Cortex of kidney (tissue), 1 donor: ENCODE results near the gene RIC1.
"Not testable (repeated sequence)": the region's sequence is repeated elsewhere in the genome, so short reads cannot be mapped to it uniquely, and the experiment has no call there.

ENCODE experiments used
- DNase-seq: peaks from one replicate; lab custom pipeline; 2025; lab: John Stamatoyannopoulos, UW

Gene RIC1

DNA sequence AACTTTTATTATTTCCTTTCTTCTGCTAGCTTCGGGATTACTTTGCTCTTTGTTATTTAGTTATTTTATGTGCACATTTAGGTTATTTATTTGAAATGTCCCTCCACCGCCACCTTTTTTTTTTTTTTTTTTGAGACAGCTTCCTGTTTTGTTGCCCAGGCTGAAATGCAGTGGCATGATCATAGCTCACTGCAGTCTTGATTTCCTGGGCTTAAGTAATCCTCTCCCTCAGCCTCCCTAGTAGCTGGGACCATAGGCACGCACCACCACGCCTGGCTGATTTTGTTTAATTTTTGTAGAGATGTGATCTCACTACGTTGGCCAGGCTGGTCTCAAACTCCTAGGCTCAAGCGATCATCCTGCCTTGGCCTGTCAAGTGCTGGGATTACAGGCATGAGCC is 38.5 kb downstream of the RIC1 start:
- DNase-seq, result no peak

DNA sequence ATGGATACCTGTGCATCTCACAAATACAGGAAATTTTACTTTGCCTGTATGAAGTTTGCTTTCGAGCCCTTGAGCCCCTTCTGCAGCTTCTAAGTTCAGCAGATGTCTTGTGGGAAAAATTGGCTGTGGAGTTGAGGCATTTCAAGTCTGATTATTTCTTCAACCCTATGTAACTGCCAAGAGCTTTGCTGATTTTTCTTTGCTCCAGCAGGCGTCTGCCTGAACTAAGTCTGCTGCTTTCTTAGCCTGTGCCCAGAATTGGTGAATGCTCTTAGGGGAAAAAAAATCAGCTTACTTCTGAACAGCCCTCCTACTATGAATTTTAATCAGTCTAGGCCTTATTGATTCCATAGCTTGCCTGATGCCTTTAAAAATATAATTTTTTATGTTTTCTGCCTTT is 41.2 kb downstream of the RIC1 start:
- no peak for DNase-seq

- DNase-seq, result no peak
Observed at GRCh38 chr9:5671711-5672353, 42.9 kb downstream of the RIC1 start.

- not testable (repeated sequence) for DNase-seq
Observed at GRCh38 chr9:5675046-5675445, 46.1 kb downstream of the RIC1 start.

- DNase-seq, result not testable (repeated sequence)
Observed at GRCh38 chr9:5683591-5683990, 54.7 kb downstream of the RIC1 start.

- DNase-seq, result no peak
Observed at GRCh38 chr9:5684101-5684500, 55.2 kb downstream of the RIC1 start.

DNA sequence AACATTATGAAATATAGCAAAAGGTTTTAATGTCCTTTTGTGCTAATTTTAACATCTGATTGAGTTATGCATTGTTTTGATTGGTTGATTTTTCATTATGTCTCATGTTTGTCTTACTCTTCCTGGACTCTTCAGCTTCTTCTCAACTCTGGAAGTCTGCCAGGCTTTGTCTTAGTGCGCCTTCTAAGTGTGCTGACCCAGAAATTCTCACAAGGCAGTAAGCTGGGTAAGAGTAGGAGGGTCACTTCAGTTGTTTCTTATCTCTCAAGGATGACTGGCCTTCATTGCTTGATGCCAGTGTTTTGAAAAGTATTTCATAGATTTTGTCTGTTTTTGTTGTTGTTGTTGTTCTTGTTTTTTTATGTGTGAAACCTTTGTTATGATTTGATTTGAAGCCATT is 59.2 kb downstream of the RIC1 start:
- no peak for DNase-seq

GRCh38 chr9:5690278-5690677 is 61.4 kb downstream of the RIC1 start:
- no peak for DNase-seq

GRCh38 chr9:5695860-5696259 is 67.0 kb downstream of the RIC1 start:
- no peak for DNase-seq

GRCh38 chr9:5696884-5697283 is 68.0 kb downstream of the RIC1 start:
- DNase-seq, result no peak

DNA sequence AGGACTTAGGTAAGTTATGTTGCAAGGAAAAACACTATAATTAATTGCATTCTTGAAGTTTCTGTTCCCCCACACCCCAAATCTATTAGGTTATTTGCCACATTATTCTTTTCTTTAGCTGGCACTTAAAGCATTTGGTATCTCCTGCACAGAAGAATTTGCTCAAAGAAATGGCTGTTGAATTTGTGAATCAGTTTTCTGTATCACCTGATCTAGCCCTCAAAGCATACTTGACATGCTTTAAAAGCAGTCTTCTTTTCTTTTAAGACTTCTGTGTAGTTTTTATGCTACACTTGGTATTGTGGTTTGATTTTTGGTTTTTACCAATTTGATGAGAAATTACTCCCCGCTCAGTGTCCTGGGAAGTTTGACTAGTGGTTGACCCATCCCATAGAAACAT is 69.1 kb downstream of the RIC1 start:
- no peak for DNase-seq

GRCh38 chr9:5698810-5699556 is 70.1 kb downstream of the RIC1 start:
- no peak for DNase-seq

- DNase-seq, result no peak
Observed at GRCh38 chr9:5708414-5708813, 79.5 kb downstream of the RIC1 start.

DNA sequence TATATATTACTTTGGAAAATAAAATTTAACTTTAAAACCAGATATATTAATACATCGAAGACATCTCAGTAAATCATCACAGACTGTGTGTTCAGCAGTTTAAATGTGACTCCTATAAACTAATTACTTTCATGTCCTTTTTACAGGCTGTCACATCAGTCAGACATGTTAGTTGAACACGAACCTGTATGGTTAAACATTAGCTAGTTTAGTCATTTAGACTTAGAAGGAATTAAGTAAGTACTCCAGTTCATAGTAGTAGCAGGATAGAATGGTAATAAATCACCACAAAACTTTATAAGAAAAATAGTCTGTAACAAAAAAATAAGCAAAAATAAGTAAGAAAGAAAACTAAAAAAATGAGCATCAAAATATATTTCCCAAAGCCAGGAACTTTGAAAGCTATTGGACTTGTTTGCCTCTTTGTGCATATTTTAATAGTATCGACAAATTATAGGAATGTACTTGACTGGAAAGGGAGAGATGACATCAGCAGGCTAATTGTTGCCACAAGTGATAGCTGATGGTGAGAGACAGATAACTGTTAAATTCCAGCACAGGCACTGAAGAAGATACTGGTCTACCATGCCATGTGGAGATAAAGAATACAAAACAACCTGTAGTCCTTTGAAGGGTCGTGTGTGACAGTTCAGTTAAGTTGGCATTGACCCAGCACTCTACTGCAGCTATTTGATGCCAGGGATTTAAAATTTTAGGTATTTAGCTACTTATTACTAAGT is 83.9 kb downstream of the RIC1 start:
- DNase-seq, result no peak

- no peak for DNase-seq
Observed at GRCh38 chr9:5714501-5715401, 85.8 kb downstream of the RIC1 start.

GRCh38 chr9:5715548-5716127 is 86.7 kb downstream of the RIC1 start:
- no peak for DNase-seq

- not testable (repeated sequence) for DNase-seq
Observed at GRCh38 chr9:5717434-5717833, 88.5 kb downstream of the RIC1 start.

- no peak for DNase-seq
Observed at GRCh38 chr9:5718296-5719032, 89.6 kb downstream of the RIC1 start.

- DNase-seq, result no peak
Observed at GRCh38 chr9:5719100-5719926, 90.4 kb downstream of the RIC1 start.

GRCh38 chr9:5720151-5720550 is 91.2 kb downstream of the RIC1 start:
- DNase-seq, result no peak
